Ascending aorta (tissue), 2 donors: ENCODE measurements around the gene KPNA1. TPM values are rescaled to one million over a fixed set of nuclear protein-coding genes. Genes with fewer than 3 reads are reported as not detected.

Experiments used
- DNase-seq, 2 donors: peaks; one replicate each; pipeline ENCODE4 v3.0.0-alpha.2; 2019; ENCODE audit warnings: low spot score in 2 of 2
- H3K27ac ChIP-seq, 2 donors: fragments of 200-600 bp; sonication (generic); one replicate each; pipeline ENCODE4 v1.5.1; 2016 to 2017; ENCODE audit warnings: mild to moderate bottlenecking in 1 of 2
- H3K27me3 ChIP-seq: fragments of 200-600 bp; sonication (generic); one replicate; pipeline ENCODE4 v1.5.1; 2017
- H3K36me3 ChIP-seq, 2 donors: fragments of 200-600 bp; sonication (generic); one replicate each; pipeline ENCODE4 v1.5.1; 2016
- H3K4me1 ChIP-seq, 2 donors: fragments of 200-600 bp; sonication (generic); one replicate each; pipeline ENCODE4 v1.5.1; 2016 to 2017; ENCODE audit warnings: mild to moderate bottlenecking in 1 of 2
- H3K4me3 ChIP-seq, 2 donors: fragments of 200-600 bp; sonication (generic); one replicate each; pipeline ENCODE4 v1.5.1; 2016 to 2017; ENCODE audit warnings: mild to moderate bottlenecking in 1 of 2
- H3K9me3 ChIP-seq, 2 donors: fragments of 200-600 bp; sonication (generic); one replicate each; pipeline ENCODE4 v1.5.1; 2016
- CTCF ChIP-seq, 3 experiments: fragments of 200-600 bp in 2 of 3; fragments of 450-650 bp in 1 of 3; sonication (generic) in 2 of 3; IDR thresholded peaks; one replicate each; pipeline ENCODE4 v1.5.1; 2016 to 2019; ENCODE audit warnings: antibody characterized with exemption in 3 of 3, mild to moderate bottlenecking in 1 of 3, moderate library complexity in 1 of 3
- intact Hi-C: fragments of 100-400 bp; cut with DNase I; formaldehyde crosslinking; loops from one replicate; pipeline ENCODE4 v1.15.1; 2023
- total RNA-seq: library from RNA; depleted of rRNA; stranded (reverse); fragments of >200 nt; gene quantifications from one replicate; pipeline ENCODE4 v1.1.0, GENCODE V29; 2016

The KPNA1 gene
- total RNA-seq, 1 donor from 2014 or later: 21.1 TPM

GRCh38 chr3:122421101-122421500, 93.6 kb downstream of the KPNA1 start:
- Histone ChIP-seq H3K27me3 (no peaks in the 10 kb centered on the region), H3K27ac (no peak overlapping the region), H3K36me3 (peaks cover 18 to 37% of the 10 kb centered on the region in 2 donors), H3K4me3 (no peak overlapping the region), H3K9me3 (no peaks in the 10 kb centered on the region), H3K4me1 (peaks cover 4 to 6% of the 10 kb centered on the region in 2 donors)
- no peak for DNase-seq
- intact Hi-C loops: no loop called here
- no peak for TF ChIP-seq CTCF (IDR thresholded peaks at IDR 0.05)

GRCh38 chr3:122416966-122417365, 97.8 kb downstream of the KPNA1 start:
- Histone ChIP-seq H3K27me3 (no peaks in the 10 kb centered on the region), H3K9me3 (no peaks in the 10 kb centered on the region), H3K27ac (peak overlapping the region; percentile 91 to 94), H3K36me3 (peaks cover 0 to 3% of the 10 kb centered on the region in 2 donors), H3K4me3 (peak overlapping the region; percentile 84 to 94), H3K4me1 (peaks cover 8 to 16% of the 10 kb centered on the region in 2 donors)
- intact Hi-C loops: loop anchor here (1.0 to 10.0 kb wide), 5 partner anchors 33 to 668 kb away; partner anchors contain the start of genes DTX3L, FAM162A, GOLGB1 and HSPBAP1
- no peak for DNase-seq
- no peak for TF ChIP-seq CTCF (IDR thresholded peaks at IDR 0.05)

DNA sequence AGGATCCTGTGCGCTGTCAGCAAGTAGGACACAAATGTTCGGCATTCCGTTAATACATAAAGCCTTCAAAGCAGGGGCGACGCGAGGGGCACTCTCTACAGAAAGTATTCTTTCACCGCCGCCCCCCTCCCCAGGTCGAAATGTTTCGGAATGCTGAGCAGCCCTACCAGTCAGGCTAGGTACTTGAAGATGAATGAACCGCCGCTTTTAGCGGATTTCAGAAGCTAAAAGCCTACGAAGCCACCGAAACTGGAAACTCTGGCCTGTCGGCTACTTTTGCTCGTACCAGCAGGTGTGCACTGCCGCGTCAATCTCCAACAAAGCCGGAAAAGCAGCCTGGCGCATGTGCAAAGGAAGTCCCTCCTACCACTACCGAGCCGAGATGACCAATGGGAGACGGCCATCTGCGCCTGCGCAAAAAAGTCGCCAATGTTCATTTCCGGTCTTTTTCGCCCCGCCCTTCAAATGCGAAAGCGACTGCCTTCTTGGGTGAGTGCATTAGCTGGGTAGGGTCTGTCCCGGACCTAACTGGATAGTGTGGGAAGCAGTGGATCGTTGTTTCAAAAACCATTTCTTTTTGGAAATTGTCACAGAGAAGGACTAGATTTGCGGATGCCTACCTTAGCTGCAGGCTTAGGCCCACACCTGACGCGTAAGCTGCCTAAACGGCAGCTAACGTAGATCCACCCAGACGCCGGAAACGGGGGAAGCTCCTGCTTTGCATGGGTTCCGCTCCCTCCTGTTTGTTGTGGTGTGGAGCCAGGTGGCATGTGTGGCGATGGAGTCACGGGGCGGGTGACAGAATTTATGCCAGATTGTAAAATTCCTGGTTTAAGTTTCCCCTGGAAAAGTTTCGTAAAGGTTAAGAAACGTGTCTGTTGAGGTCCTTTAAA, 98.7 kb downstream of the KPNA1 start, which contains the start of gene WDR5B:
Gene WDR5B, minus strand, starts transcription at position 301 of the 893 bp plus-strand sequence. CDS start 534 bp downstream, outside the sequence.
- intact Hi-C loops: loop anchor here (1.0 to 10.0 kb wide), 5 partner anchors 32 to 667 kb away; partner anchors contain the start of genes DTX3L, FAM162A, GOLGB1 and HSPBAP1
- Histone ChIP-seq H3K4me1 (peaks cover 8 to 16% of the 10 kb centered on the region in 2 donors), H3K4me3 (peak within 1 kb of the TSS; percentile 84 to 94), H3K27me3 (no peaks in the 10 kb centered on the region), H3K27ac (peak within 1 kb of the TSS; percentile 91 to 94), H3K36me3 (peaks cover 0 to under 1% of the 10 kb centered on the region in 2 donors), H3K9me3 (no peaks in the 10 kb centered on the region)
- TF ChIP-seq CTCF (IDR thresholded peaks at IDR 0.05): no peak
- DNase-seq: peak; percentile 86 to 98

GRCh38 chr3:122415104-122415744, 99.5 kb downstream of the KPNA1 start:
- TF ChIP-seq CTCF (IDR thresholded peaks at IDR 0.05): no peak
- Histone ChIP-seq H3K9me3 (no peaks in the 10 kb centered on the region), H3K27ac (peak overlapping the region; percentile 91 to 94), H3K4me3 (peak overlapping the region; percentile 84 to 94), H3K4me1 (peaks cover 8 to 16% of the 10 kb centered on the region in 2 donors), H3K36me3 (peaks cover 4 to 8% of the 10 kb centered on the region in 2 donors), H3K27me3 (no peaks in the 10 kb centered on the region)
- intact Hi-C loops: loop anchor here (10.0 kb wide), 1 partner anchor 380 kb away; the partner anchor contains the start of genes HSPBAP1 and SLC49A4
- DNase-seq: no peak

DNA sequence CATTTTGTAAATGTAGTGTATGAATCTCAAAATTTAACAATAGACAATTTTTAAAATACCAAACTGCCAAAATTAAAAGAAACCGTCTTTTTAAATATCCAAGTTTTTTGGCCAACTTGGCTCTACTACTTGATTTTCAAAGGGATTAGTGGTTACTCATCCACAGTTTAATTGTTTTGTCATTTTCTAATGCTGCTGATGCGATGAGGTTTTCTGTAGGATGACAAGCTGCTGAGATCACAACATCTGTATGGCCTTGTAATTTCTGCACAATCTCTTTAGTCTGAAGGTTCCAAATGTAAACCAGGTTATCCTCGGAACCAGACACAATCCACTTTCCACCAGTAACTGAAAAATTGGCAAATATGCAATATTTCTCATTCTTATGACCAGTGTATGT, 100.3 kb downstream of the KPNA1 start:
- DNase-seq: no peak

More for the DNA sequence above, 100.3 kb downstream of the KPNA1 start:
- no peak for TF ChIP-seq CTCF (IDR thresholded peaks at IDR 0.05)
- Histone ChIP-seq H3K27ac (no peak overlapping the region), H3K9me3 (no peaks in the 10 kb centered on the region), H3K4me1 (peaks cover 8 to 16% of the 10 kb centered on the region in 2 donors), H3K4me3 (no peak overlapping the region), H3K36me3 (peaks cover 9 to 16% of the 10 kb centered on the region in 2 donors), H3K27me3 (no peaks in the 10 kb centered on the region)
- intact Hi-C loops: loop anchor here (10.0 kb wide), 1 partner anchor 380 kb away; the partner anchor contains the start of genes HSPBAP1 and SLC49A4
